ENCODE data around the gene SMIM22. TPM values are rescaled to one million over a fixed set of nuclear protein-coding genes. Genes with fewer than 3 reads are reported as not detected.

Gene SMIM22
- total RNA-seq, 1 experiment from 2014 or later, result not detected

DNA sequence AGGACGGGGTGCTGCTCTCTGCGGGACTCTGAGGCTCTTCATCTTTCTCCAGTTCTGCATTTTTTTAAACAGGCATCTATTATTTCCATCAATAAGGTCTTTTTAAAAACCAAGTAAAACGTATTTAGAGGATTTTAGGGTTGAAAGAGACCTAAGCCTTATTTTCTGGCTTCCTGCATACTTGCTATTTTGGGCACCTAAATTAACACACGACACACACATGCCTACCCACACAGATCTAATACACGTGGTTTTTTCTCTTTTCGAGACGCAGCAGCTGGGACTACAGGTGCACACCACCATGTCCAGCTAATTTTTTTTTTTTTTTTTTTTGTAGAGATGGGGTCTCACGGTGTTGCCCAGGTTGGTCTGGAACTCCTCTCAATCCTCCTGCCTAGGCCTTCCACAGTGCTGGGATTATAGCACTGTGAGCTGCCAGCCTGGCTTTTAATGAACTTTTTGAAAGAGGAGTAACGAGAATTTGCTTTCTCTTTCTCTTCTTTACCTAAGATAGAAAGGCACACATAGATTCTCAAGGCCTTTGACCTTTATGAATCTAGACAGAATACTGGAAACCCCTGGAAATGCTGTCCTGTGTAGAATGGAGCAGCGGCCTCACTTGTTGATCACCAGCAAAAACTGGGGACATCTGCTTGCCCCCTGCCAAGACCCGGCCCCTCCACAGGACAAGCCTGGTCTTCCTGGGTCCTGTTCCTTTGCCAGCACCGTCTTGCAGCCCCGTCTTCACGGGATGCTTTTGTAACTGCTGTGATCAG lies 47.1 kb upstream of the SMIM22 start:
- Histone ChIP-seq H3K9me3 (no peaks in the 10 kb centered on the region), H3K36me3 (ENCODE audit: control insufficient read depth, insufficient read depth, low read length) (no peaks in the 10 kb centered on the region; the same call in 1 of the 2 replicates), H3K4me3 (ENCODE audit: low read depth, low read length) (no peak overlapping the region), H3K4me1 (no peaks in the 10 kb centered on the region), H3K27me3 (replicated peaks; ENCODE audit: control insufficient read depth, insufficient read depth, low read length) (no peaks in the 10 kb centered on the region)
- H3K4me1 Mint-ChIP-seq (ENCODE audit: low read depth, unreplicated experiment), result no peaks in the 10 kb centered on the region
- H3K27me3 Mint-ChIP-seq (ENCODE audit: insufficient read depth, unreplicated experiment), result no peaks in the 10 kb centered on the region
- no peak for DNase-seq
- BruUV-seq (replicated peaks), result no TSS peak
- no peaks in the 10 kb centered on the region for H3K9me3 Mint-ChIP-seq (ENCODE audit: unreplicated experiment)
- TF ChIP-seq, protein P1, sequence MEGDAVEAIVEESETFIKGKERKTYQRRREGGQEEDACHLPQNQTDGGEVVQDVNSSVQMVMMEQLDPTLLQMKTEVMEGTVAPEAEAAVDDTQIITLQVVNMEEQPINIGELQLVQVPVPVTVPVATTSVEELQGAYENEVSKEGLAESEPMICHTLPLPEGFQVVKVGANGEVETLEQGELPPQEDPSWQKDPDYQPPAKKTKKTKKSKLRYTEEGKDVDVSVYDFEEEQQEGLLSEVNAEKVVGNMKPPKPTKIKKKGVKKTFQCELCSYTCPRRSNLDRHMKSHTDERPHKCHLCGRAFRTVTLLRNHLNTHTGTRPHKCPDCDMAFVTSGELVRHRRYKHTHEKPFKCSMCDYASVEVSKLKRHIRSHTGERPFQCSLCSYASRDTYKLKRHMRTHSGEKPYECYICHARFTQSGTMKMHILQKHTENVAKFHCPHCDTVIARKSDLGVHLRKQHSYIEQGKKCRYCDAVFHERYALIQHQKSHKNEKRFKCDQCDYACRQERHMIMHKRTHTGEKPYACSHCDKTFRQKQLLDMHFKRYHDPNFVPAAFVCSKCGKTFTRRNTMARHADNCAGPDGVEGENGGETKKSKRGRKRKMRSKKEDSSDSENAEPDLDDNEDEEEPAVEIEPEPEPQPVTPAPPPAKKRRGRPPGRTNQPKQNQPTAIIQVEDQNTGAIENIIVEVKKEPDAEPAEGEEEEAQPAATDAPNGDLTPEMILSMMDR (IDR thresholded peaks at IDR 0.05; ENCODE audit: insufficient read depth in 1 of 2, low read depth in 1 of 2, low read length in 1 of 2, severe bottlenecking in 1 of 2, unreplicated experiment in 1 of 2), result no peak
- POLR2A ChIA-PET, result no interaction called here
- peaks cover 19% of the 10 kb centered on the region for H3K36me3 Mint-ChIP-seq (ENCODE audit: insufficient read depth, unreplicated experiment)
- no peak overlapping the region for H3K27ac Mint-ChIP-seq (ENCODE audit: unreplicated experiment)
- intact Hi-C loops (cut with micrococcal nuclease; ENCODE audit: unreplicated experiment), result no loop called here
- CTCF ChIA-PET, result interaction anchor here (0.6 kb wide), 1 partner anchor 239 kb away, joined by 3 read pairs; no protein-coding TSS in a partner anchor
- H3K4me3 Mint-ChIP-seq (ENCODE audit: unreplicated experiment), result no peak overlapping the region

DNA sequence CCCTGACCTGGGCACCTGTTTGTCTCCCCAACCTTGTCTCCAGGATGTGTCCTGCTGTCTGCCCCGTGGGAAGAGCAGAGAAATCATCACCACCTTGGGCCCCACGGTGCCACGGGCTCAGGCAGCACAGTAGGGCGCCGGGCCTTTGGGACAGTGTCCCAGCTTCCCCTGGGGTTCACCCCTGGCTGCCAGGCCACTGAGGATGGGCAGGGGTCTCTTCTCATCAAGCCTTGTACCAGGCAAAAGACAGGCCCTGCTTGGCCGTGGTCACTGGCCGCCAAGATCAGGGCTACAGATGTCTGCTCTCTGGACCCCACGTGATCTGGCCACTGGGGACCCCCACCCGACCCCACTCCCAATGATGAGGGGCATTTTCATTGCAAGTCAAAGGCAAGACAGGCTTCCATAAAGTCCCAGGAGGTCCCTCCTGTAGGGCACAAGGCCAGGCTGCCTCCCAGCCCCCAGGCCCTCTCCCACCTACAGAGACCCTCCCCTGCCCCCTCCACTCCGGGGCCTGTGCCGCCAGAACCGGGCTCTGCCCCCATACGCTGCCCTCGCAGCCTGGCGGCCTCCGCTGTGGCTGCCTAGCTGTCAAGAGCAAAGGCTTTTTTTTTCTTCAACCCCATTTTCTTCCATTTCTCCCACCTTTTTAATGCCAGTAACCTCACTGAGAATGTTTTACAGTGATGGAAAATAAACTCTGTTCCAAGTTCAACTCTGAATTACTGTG lies 46.3 kb upstream of the SMIM22 start:
- H3K4me1 Mint-ChIP-seq (ENCODE audit: low read depth, unreplicated experiment), result no peaks in the 10 kb centered on the region
- H3K36me3 ChIP-seq (ENCODE audit: control insufficient read depth, insufficient read depth, low read length), result no peaks in the 10 kb centered on the region; the same call in 1 of the 2 replicates
- CTCF ChIA-PET, result interaction anchor here (0.6 kb wide), 1 partner anchor 238 kb away, joined by 3 read pairs; no protein-coding TSS in a partner anchor
- H3K27me3 Mint-ChIP-seq (ENCODE audit: insufficient read depth, unreplicated experiment), result no peaks in the 10 kb centered on the region
- DNase-seq, result no peak
- no peaks in the 10 kb centered on the region for H3K9me3 Mint-ChIP-seq (ENCODE audit: unreplicated experiment)
- H3K4me3 Mint-ChIP-seq (ENCODE audit: unreplicated experiment), result no peak overlapping the region
- TF ChIP-seq, protein P1 (IDR thresholded peaks at IDR 0.05; ENCODE audit: insufficient read depth in 1 of 2, low read depth in 1 of 2, low read length in 1 of 2, severe bottlenecking in 1 of 2, unreplicated experiment in 1 of 2), result no peak
- H3K36me3 Mint-ChIP-seq (ENCODE audit: insufficient read depth, unreplicated experiment), result peaks cover 19% of the 10 kb centered on the region
- BruUV-seq (replicated peaks), result no TSS peak
- H3K4me3 ChIP-seq (ENCODE audit: low read depth, low read length), result no peak overlapping the region
- H3K4me1 ChIP-seq, result no peaks in the 10 kb centered on the region
- no peak overlapping the region for H3K27ac Mint-ChIP-seq (ENCODE audit: unreplicated experiment)
- intact Hi-C loops (cut with micrococcal nuclease; ENCODE audit: unreplicated experiment), result no loop called here
- POLR2A ChIA-PET, result no interaction called here
- H3K9me3 ChIP-seq, result no peaks in the 10 kb centered on the region
- H3K27me3 ChIP-seq (replicated peaks; ENCODE audit: control insufficient read depth, insufficient read depth, low read length), result no peaks in the 10 kb centered on the region

DNA sequence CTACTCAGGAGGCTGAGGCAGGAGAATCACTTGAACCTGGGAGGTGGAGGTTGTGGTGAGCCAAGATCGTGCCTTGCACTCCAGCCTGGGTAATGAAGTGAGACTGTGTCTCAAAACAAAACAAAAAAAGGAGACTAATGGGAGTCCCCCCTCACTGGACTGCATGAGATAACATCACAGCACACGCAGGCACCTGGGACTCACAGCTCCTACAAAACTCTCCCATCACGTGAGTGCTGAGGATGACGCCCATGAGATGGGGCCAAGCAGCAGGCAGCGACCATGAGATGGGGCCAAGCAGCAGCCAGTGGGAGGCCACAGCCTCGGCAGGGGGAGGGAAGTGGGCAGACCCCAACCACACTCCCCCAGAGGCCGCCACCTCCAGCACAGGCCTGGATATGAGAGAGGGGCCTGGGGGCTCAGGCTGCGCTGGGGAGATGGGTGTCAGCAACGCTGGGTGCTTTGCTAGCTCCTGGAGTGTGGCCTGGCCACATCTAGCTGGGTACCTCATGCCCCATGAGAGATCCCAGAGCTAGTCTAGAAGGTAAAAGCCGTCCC lies 45.4 kb upstream of the SMIM22 start:
- no peaks in the 10 kb centered on the region for H3K27me3 ChIP-seq (replicated peaks; ENCODE audit: control insufficient read depth, insufficient read depth, low read length)
- Mint-ChIP-seq H3K4me1 (ENCODE audit: low read depth, unreplicated experiment) (no peaks in the 10 kb centered on the region), H3K4me3 (ENCODE audit: unreplicated experiment) (no peak overlapping the region), H3K36me3 (ENCODE audit: insufficient read depth, unreplicated experiment) (peaks cover 20% of the 10 kb centered on the region), H3K27me3 (ENCODE audit: insufficient read depth, unreplicated experiment) (no peaks in the 10 kb centered on the region), H3K27ac (ENCODE audit: unreplicated experiment) (no peak overlapping the region), H3K9me3 (ENCODE audit: unreplicated experiment) (no peaks in the 10 kb centered on the region)
- BruUV-seq (replicated peaks), result no TSS peak
- no peaks in the 10 kb centered on the region for H3K4me1 ChIP-seq
- intact Hi-C loops (cut with micrococcal nuclease; ENCODE audit: unreplicated experiment), result no loop called here
- CTCF ChIA-PET, result no interaction called here
- H3K9me3 ChIP-seq, result no peaks in the 10 kb centered on the region
- TF ChIP-seq, protein P1 (IDR thresholded peaks at IDR 0.05; ENCODE audit: insufficient read depth in 1 of 2, low read depth in 1 of 2, low read length in 1 of 2, severe bottlenecking in 1 of 2, unreplicated experiment in 1 of 2), result no peak
- no peak for DNase-seq
- H3K36me3 ChIP-seq (ENCODE audit: control insufficient read depth, insufficient read depth, low read length), result no peaks in the 10 kb centered on the region; the same call in 1 of the 2 replicates
- POLR2A ChIA-PET, result interaction anchor here (0.7 kb wide), 1 partner anchor 10 kb away, joined by 6 read pairs; no protein-coding TSS in a partner anchor
- H3K4me3 ChIP-seq (ENCODE audit: low read depth, low read length), result no peak overlapping the region

All from Caco-2 (cell line).